A673 (cell line): Measurements from ENCODE around the gene CFAP97D2. TPM values are rescaled to one million over a fixed set of nuclear protein-coding genes. Genes with fewer than 3 reads are reported as not detected.
"Not testable (repeated sequence)": the region's sequence is repeated elsewhere in the genome, so short reads cannot be mapped to it uniquely, and the experiment has no call there.

Experiments
- BruUV-seq: library from RNA; stranded (reverse); fragments of 400-500 nt; replicated peaks from 2 replicates; lab custom pipeline; 2021; lab: Mats Ljungman, UMichigan
- CTCF ChIA-PET: fragments of 300-600 bp; sonication (Branson Sonifier 250); formaldehyde crosslinking; loops from one replicate; lab custom pipeline; 2022; ENCODE audit warnings: antibody characterized with exemption; lab: Charles Lee
- POLR2A ChIA-PET: fragments of 300-600 bp; sonication (Branson Sonifier 250); formaldehyde crosslinking; loops from one replicate; lab custom pipeline; 2022; ENCODE audit warnings: antibody characterized with exemption; ENCODE audit not compliant: low non-redundant PET; lab: Charles Lee
- DNase-seq: peaks from one replicate; pipeline ENCODE4 v3.0.0-alpha.2; 2015; ENCODE audit warnings: low spot score
- H3K27ac ChIP-seq: fragments of 200-600 bp; sonication (generic); 2 replicates; pipeline ENCODE4 v1.5.1; 2016; ENCODE audit warnings: mixed run types, low read depth, mild to moderate bottlenecking, mixed read lengths, antibody characterized with exemption, low read length; ENCODE audit not compliant: poor library complexity, severe bottlenecking
- H3K27me3 ChIP-seq: fragments of 200-600 bp; sonication (generic); replicated peaks from 2 replicates; pipeline ENCODE4 v1.6.1; 2017; ENCODE audit warnings: mixed run types, low read depth, mild to moderate bottlenecking, mixed read lengths, antibody characterized with exemption, low read length; ENCODE audit not compliant: insufficient read depth, poor library complexity
- H3K36me3 ChIP-seq: fragments of 200-600 bp; sonication (generic); 2 replicates; pipeline ENCODE4 v1.6.1; 2016; ENCODE audit warnings: mixed run types, mild to moderate bottlenecking, mixed read lengths, antibody characterized with exemption, low read length; ENCODE audit not compliant: insufficient read depth, poor library complexity, severe bottlenecking
- H3K4me1 ChIP-seq: fragments of 200-600 bp; sonication (generic); 2 replicates; pipeline ENCODE4 v1.6.1; 2017; ENCODE audit warnings: mixed run types, mild to moderate bottlenecking, mixed read lengths, antibody characterized with exemption, low read length; ENCODE audit not compliant: insufficient read depth, poor library complexity, severe bottlenecking
- H3K4me3 ChIP-seq: fragments of 200-600 bp; sonication (generic); 2 replicates; pipeline ENCODE4 v1.5.1; 2016; ENCODE audit warnings: low read depth, mixed run types, mild to moderate bottlenecking, mixed read lengths, low read length; ENCODE audit not compliant: poor library complexity, severe bottlenecking
- H3K9me3 ChIP-seq: fragments of 200-600 bp; sonication (generic); 2 replicates; pipeline ENCODE4 v1.6.1; 2016; ENCODE audit warnings: mixed run types, low read depth, mild to moderate bottlenecking, mixed read lengths, antibody characterized with exemption, low read length; ENCODE audit not compliant: poor library complexity, severe bottlenecking
- CTCF ChIP-seq: fragments of 300-800, 200-600 bp; sonication (generic); conservative IDR thresholded peaks from 2 replicates; pipeline ENCODE4 v1.5.1; 2017; ENCODE audit warnings: low read depth, mild to moderate bottlenecking, antibody characterized with exemption, low read length, moderate library complexity, mixed read lengths
- EZH2 ChIP-seq: fragments of 200-600 bp; sonication (generic); IDR thresholded peaks from 2 replicates; pipeline ENCODE4 v1.6.1; 2017; ENCODE audit warnings: borderline replicate concordance, low read depth, mild to moderate bottlenecking, mixed read lengths, antibody characterized with exemption, low read length; ENCODE audit not compliant: poor library complexity, severe bottlenecking
- intact Hi-C: fragments of 100-400 bp; cut with micrococcal nuclease; formaldehyde crosslinking; loops from one replicate; pipeline ENCODE4 v1.10.0; 2022; ENCODE audit not compliant: unreplicated experiment
- total RNA-seq: library from RNA; stranded (reverse); gene quantifications from 2 replicates; pipeline ENCODE4 v1.2.3, GENCODE V29; 2021

The CFAP97D2 gene
- total RNA-seq, 1 experiment from 2014 or later, result not detected

- BruUV-seq, result no TSS peak
- intact Hi-C loops, result no loop called here
- POLR2A ChIA-PET, result no interaction called here
These were observed 31.1 kb upstream of the CFAP97D2 start for GRCh38 chr13:114147803-114148520.

GRCh38 chr13:114148521-114148855 is 30.6 kb upstream of the CFAP97D2 start:
- Histone ChIP-seq H3K36me3 (no peaks in the 10 kb centered on the region), H3K27me3 (no peaks in the 10 kb centered on the region), H3K4me3 (no peak overlapping the region), H3K4me1 (no peaks in the 10 kb centered on the region), H3K27ac (no peak overlapping the region), H3K9me3 (no peaks in the 10 kb centered on the region)
- no peak for DNase-seq
- BruUV-seq, result no TSS peak
- TF ChIP-seq EZH2, result no peak
- TF ChIP-seq CTCF, result no peak
- POLR2A ChIA-PET, result no interaction called here
- CTCF ChIA-PET, result no interaction called here
- intact Hi-C loops, result no loop called here

More at GRCh38 chr13:114147803-114148520, 31.1 kb upstream of the CFAP97D2 start:
- no peaks in the 10 kb centered on the region for H3K27me3 ChIP-seq
- H3K36me3 ChIP-seq, result no peaks in the 10 kb centered on the region
- H3K9me3 ChIP-seq, result no peaks in the 10 kb centered on the region
- no peak for TF ChIP-seq EZH2
- TF ChIP-seq CTCF, result no peak
- H3K4me3 ChIP-seq, result no peak overlapping the region
- H3K4me1 ChIP-seq, result no peaks in the 10 kb centered on the region
- CTCF ChIA-PET, result no interaction called here
- no peak overlapping the region for H3K27ac ChIP-seq
- no peak for DNase-seq

GRCh38 chr13:114148886-114149285 is 30.2 kb upstream of the CFAP97D2 start:
- H3K27me3 ChIP-seq, intact Hi-C loops, H3K4me1 ChIP-seq, H3K4me3 ChIP-seq, H3K27ac ChIP-seq, CTCF ChIA-PET, H3K36me3 ChIP-seq, H3K9me3 ChIP-seq, BruUV-seq, DNase-seq, POLR2A ChIA-PET: not testable (repeated sequence)
